CD4-positive, CD25-positive, alpha-beta regulatory T cell (primary cell): ENCODE measurements around the gene MRTFA. TPM values are rescaled to one million over a fixed set of nuclear protein-coding genes. Genes with fewer than 3 reads are reported as not detected.
"Not testable (repeated sequence)": the region's sequence is repeated elsewhere in the genome, so short reads cannot be mapped to it uniquely, and the experiment has no call there.

Source experiments
- ATAC-seq, 2 donors: fragments of 150-1000 bp; cut with Tn5 transposase; one replicate each; pipeline ENCODE4 v1.10.0; 2021; ENCODE audit warnings: low read depth in 2 of 2, moderate number of reproducible peaks in 2 of 2, moderate library complexity in 1 of 2
- DNase-seq, 3 donors: peaks; one replicate each; pipeline versions ENCODE4 v3.0.0 to v3.0.0-alpha.2; 2012 to 2022; ENCODE audit warnings: mixed read lengths in 1 of 3
- H3K27ac ChIP-seq: one replicate; pipeline ENCODE4 v1.7.0; 2013; ENCODE audit warnings: mild to moderate bottlenecking, low read length; ENCODE audit not compliant: insufficient read depth, poor library complexity, severe bottlenecking
- H3K27me3 ChIP-seq: one replicate; pipeline ENCODE4 v1.7.0; 2013; ENCODE audit warnings: low read length; ENCODE audit not compliant: control insufficient read depth, insufficient read depth
- H3K36me3 ChIP-seq: one replicate; pipeline ENCODE4 v1.7.0; 2013; ENCODE audit warnings: mild to moderate bottlenecking, low read length, moderate library complexity; ENCODE audit not compliant: control insufficient read depth, insufficient read depth
- H3K4me1 ChIP-seq: 2 replicates; pipeline ENCODE4 v1.7.0; 2013; ENCODE audit warnings: mild to moderate bottlenecking, low read length; ENCODE audit not compliant: insufficient read depth, control insufficient read depth, poor library complexity, severe bottlenecking
- H3K4me3 ChIP-seq: one replicate; pipeline ENCODE4 v1.7.0; 2013; ENCODE audit warnings: low read depth, mild to moderate bottlenecking, low read length, moderate library complexity
- H3K9me3 ChIP-seq, 2 experiments: 1 replicate in 1 of 2; 2 replicates in 1 of 2; pipeline ENCODE4 v1.7.0; 2013; ENCODE audit warnings: low read length in 2 of 2, mild to moderate bottlenecking in 1 of 2, moderate library complexity in 1 of 2; ENCODE audit not compliant: control insufficient read depth in 2 of 2
- H3K27ac Mint-ChIP-seq, 3 donors: one replicate each; pipeline ENCODE4 v1.8.0; 2020 to 2022; ENCODE audit warnings: mild to moderate bottlenecking in 3 of 3, mixed read lengths in 3 of 3, moderate library complexity in 2 of 3
- H3K27me3 Mint-ChIP-seq: one replicate; pipeline ENCODE4 v1.8.0; 2022; ENCODE audit warnings: mild to moderate bottlenecking, mixed read lengths
- H3K36me3 Mint-ChIP-seq: one replicate; pipeline ENCODE4 v1.8.0; 2020; ENCODE audit warnings: mixed read lengths
- H3K4me1 Mint-ChIP-seq, 4 donors: one replicate each; pipeline ENCODE4 v1.8.0; 2020 to 2022; ENCODE audit warnings: mixed read lengths in 4 of 4, mild to moderate bottlenecking in 1 of 4
- H3K4me3 Mint-ChIP-seq, 4 donors: one replicate each; pipeline ENCODE4 v1.8.0; 2020 to 2022; ENCODE audit warnings: mild to moderate bottlenecking in 4 of 4, mixed read lengths in 4 of 4, moderate library complexity in 3 of 4
- H3K9me3 Mint-ChIP-seq, 7 donors: one replicate each; pipeline ENCODE4 v1.8.0; 2020 to 2022; ENCODE audit warnings: mixed read lengths in 7 of 7, mild to moderate bottlenecking in 3 of 7, moderate library complexity in 2 of 7
- polyA plus RNA-seq, 4 donors: library from polyadenylated mRNA; unstranded; fragments of 300-500 nt; fragmentation: Illumina TruSeq; gene quantifications; one replicate each; pipeline ENCODE4 v1.2.3, GENCODE V29; 2021
- total RNA-seq: library from RNA; stranded (reverse); gene quantifications from one replicate; pipeline ENCODE4 v1.2.3, GENCODE V29; 2022

Gene MRTFA
- total and polyA plus RNA-seq, 5 donors from 2014 or later = 11.3 to 94.5 (median 16.4) TPM

DNA sequence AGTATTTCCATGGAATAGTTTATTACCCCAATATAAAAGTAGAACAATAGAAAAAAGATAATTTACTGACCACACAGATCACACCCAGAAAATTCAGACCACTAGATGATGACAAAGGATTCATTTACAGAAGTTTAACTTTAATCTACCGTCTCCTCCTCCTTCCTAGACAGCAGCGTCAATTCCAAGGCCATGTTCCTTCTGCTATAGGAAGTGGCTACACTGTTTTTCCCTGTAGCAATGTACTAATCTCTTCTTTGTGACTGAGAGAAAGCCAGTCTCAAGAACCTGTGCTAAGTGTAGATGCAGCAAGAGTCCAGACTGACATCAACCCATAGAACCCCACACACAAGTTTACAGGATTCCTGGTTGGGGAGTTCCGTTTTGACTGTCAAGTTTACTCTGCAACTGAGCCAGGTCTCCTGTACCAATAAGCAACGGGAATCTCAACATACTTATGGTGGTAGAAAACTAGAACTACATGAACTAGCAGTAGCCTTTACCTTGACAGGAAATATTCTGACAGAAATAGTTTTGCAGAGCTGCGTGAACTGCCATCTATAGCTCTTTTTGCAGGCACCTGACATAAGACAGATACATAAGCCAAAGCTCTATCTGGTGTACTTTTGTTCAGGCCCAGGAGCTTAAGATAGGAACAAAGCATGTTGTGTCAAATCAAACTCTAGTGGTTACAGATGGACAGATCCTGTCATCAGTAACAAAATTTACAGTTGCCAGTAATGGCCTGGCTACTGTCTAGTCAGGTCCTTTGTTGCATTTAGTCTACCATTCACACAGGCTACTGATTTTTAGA is 42.9 kb downstream of the MRTFA start:
- H3K4me1 ChIP-seq = no peaks in the 10 kb centered on the region
- ATAC-seq (peak in 1 of 2 donors; percentile 8), DNase-seq (no peak)
- Mint-ChIP-seq H3K36me3 (no peaks in the 10 kb centered on the region), H3K27ac (peak overlapping the region in 1 of 3 donors; percentile 18), H3K4me3 (no peak overlapping the region), H3K9me3 (no peaks in the 10 kb centered on the region), H3K4me1 (peaks cover 30 to 47% (median 33%) of the 10 kb centered on the region in 4 donors), H3K27me3 (no peaks in the 10 kb centered on the region)
- H3K36me3 ChIP-seq = no peaks in the 10 kb centered on the region
- H3K4me3 ChIP-seq = peak overlapping the region; percentile 5
- H3K9me3 ChIP-seq = no peaks in the 10 kb centered on the region
- H3K27ac ChIP-seq = no peak overlapping the region
- no peaks in the 10 kb centered on the region for H3K27me3 ChIP-seq

DNA sequence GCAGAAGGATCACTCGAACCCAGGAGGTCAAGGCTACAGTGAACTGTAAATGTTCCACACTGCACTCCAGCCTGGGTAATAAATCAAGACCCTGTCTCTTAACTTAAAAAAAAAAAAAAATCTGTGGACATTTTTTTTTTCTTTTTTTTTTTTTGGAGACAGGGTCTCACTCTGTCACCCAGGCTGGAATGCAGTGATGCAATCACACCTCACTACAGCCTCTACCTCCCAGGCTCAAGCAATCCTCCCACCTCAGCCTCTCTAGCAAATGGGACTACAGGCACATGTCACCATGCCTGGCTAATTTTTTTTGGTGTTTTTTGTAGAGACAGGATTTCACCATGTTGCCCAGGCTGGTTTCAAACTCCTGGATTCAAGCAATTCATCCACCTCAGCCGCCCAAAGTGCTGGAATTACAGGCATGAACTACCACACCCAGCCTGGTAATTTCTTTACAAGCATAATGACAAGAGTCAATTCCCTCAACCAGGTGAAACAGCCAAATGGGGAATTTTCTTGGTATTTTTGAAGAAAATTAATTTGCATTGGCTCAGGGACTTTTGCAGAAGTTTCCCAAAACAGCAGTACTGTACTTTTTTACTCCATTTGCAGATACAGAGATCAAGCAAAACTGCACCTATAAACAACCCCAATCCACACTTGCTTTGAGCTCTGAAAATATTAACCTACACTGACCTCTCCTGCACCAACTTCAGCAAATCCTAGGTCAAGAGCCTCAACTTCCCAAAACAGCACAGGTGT is 44.0 kb downstream of the MRTFA start:
- peaks cover 32 to 43% (median 34%) of the 10 kb centered on the region in 4 donors for H3K4me1 Mint-ChIP-seq
- no peak overlapping the region for H3K4me3 Mint-ChIP-seq
- H3K4me3 ChIP-seq = no peak overlapping the region

DNA sequence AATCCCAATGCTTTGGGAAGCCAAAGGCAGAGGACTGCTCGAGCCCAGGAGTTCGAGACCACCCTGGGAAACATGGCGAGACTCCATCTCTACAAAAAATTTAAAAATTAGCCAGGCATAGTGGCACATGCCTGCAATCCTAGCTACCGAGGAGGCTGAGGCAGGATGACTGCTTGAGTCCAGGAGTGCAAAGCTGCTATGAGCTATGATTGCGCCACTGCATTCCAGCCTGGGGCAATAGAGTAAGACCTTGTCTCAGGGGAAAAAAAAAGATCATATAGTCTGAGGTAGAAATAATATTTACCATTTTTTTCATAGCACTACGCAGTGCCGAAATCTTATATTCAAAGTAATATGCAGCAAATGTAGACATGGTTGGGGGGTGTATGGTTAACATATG is 47.8 kb downstream of the MRTFA start:
- H3K36me3 Mint-ChIP-seq = peaks cover 13% of the 10 kb centered on the region
- H3K36me3 ChIP-seq = peaks cover 6% of the 10 kb centered on the region
- no peaks in the 10 kb centered on the region for H3K27me3 ChIP-seq

More for the DNA sequence above, 44.0 kb downstream of the MRTFA start:
- Mint-ChIP-seq H3K27me3 (no peaks in the 10 kb centered on the region), H3K36me3 (peaks cover 5% of the 10 kb centered on the region), H3K9me3 (no peaks in the 10 kb centered on the region), H3K27ac (no peak overlapping the region)
- DNase-seq (no peak), ATAC-seq (no peak)
- H3K27me3 ChIP-seq = no peaks in the 10 kb centered on the region
- no peaks in the 10 kb centered on the region for H3K9me3 ChIP-seq
- H3K27ac ChIP-seq = no peak overlapping the region
- H3K36me3 ChIP-seq = no peaks in the 10 kb centered on the region
- H3K4me1 ChIP-seq = no peaks in the 10 kb centered on the region

GRCh38 chr22:40586781-40587180 is 49.7 kb downstream of the MRTFA start:
- H3K9me3 ChIP-seq = no peaks in the 10 kb centered on the region
- no peak overlapping the region for H3K4me3 Mint-ChIP-seq
- peaks cover 6% of the 10 kb centered on the region for H3K36me3 ChIP-seq
- H3K27me3 Mint-ChIP-seq = no peaks in the 10 kb centered on the region
- H3K4me1 Mint-ChIP-seq = peaks cover 32 to 51% (median 34%) of the 10 kb centered on the region in 4 donors
- H3K27me3 ChIP-seq = no peaks in the 10 kb centered on the region
- no peak overlapping the region for H3K27ac ChIP-seq
- peaks cover 13% of the 10 kb centered on the region for H3K36me3 Mint-ChIP-seq
- H3K4me1 ChIP-seq = peaks cover 15% of the 10 kb centered on the region
- no peak overlapping the region for H3K4me3 ChIP-seq
- peak overlapping the region in 1 of 3 donors; percentile 20 for H3K27ac Mint-ChIP-seq
- no peaks in the 10 kb centered on the region for H3K9me3 Mint-ChIP-seq
- ATAC-seq (no peak), DNase-seq (no peak)

More for the DNA sequence above, 47.8 kb downstream of the MRTFA start:
- Mint-ChIP-seq H3K4me3 (no peak overlapping the region), H3K9me3 (no peaks in the 10 kb centered on the region), H3K27me3 (no peaks in the 10 kb centered on the region), H3K27ac (no peak overlapping the region), H3K4me1 (peaks cover 30 to 47% (median 33%) of the 10 kb centered on the region in 4 donors)
- no peak overlapping the region for H3K4me3 ChIP-seq
- ATAC-seq (no peak), DNase-seq (no peak)
- H3K9me3 ChIP-seq = no peaks in the 10 kb centered on the region
- H3K27ac ChIP-seq = no peak overlapping the region
- peaks cover under 1% of the 10 kb centered on the region for H3K4me1 ChIP-seq

- no peak overlapping the region for H3K4me3 ChIP-seq
- Mint-ChIP-seq H3K27ac (peak overlapping the region in 1 of 3 donors; percentile 5), H3K36me3 (peaks cover 17% of the 10 kb centered on the region), H3K4me1 (peaks cover 28 to 51% (median 30%) of the 10 kb centered on the region in 4 donors), H3K9me3 (no peaks in the 10 kb centered on the region), H3K27me3 (no peaks in the 10 kb centered on the region), H3K4me3 (no peak overlapping the region)
- H3K36me3 ChIP-seq = peaks cover 6% of the 10 kb centered on the region
- no peak for DNase-seq
- no peaks in the 10 kb centered on the region for H3K9me3 ChIP-seq
- H3K4me1 ChIP-seq = peaks cover 15% of the 10 kb centered on the region
- H3K27ac ChIP-seq = no peak overlapping the region
- no peaks in the 10 kb centered on the region for H3K27me3 ChIP-seq
- ATAC-seq = no peak
Measured at GRCh38 chr22:40585310-40585751, 51.2 kb downstream of the MRTFA start.

GRCh38 chr22:40584766-40585165 is 51.8 kb downstream of the MRTFA start:
- Mint-ChIP-seq H3K36me3 (peaks cover 17% of the 10 kb centered on the region), H3K4me1 (peaks cover 28 to 51% (median 30%) of the 10 kb centered on the region in 4 donors), H3K27ac (peak overlapping the region in 2 of 3 donors; percentile 5 to 12)
- not testable (repeated sequence) for H3K9me3 ChIP-seq, ATAC-seq, H3K4me3 Mint-ChIP-seq, H3K27me3 Mint-ChIP-seq, H3K36me3 ChIP-seq, H3K9me3 Mint-ChIP-seq, H3K27ac ChIP-seq, DNase-seq, H3K4me3 ChIP-seq, H3K27me3 ChIP-seq
- H3K4me1 ChIP-seq = peaks cover 15% of the 10 kb centered on the region

DNA sequence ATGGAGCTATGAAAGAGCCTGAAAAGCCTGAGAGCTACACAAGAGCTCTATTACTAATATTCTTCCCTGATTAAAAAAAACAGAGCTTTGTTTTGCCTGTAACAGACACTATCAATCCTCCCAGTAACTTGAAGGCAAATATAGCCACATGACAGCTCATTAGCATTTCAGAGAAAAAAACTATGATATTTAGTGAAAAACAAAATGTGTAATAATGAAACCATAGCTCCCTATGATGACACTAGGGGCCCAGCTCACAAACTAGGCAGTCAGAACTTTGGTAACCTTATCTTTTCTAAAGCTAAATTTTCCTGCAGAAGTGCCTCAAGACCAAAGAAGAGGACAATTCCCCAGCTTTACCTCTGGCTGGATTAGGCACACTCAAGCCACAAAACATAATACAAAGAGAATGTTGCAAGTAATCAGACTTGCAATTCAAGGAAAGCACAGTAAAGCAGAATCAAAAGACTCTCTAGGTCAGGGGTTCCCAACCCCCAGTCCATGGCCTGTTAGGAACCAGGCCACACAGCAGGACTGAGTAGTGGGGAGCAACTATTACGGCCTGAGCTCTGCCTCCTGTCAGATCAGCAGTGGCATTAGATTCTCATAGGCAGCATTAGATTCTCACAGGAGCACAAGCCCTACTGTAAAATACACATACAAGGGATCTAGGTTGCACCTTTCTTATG is 53.3 kb downstream of the MRTFA start:
- Mint-ChIP-seq H3K9me3 (no peaks in the 10 kb centered on the region), H3K4me1 (peaks cover 28 to 45% (median 36%) of the 10 kb centered on the region in 4 donors), H3K4me3 (peak overlapping the region in 1 of 4 donors; percentile 22), H3K27me3 (no peaks in the 10 kb centered on the region), H3K27ac (peak overlapping the region; percentile 60 to 72 (median 62)), H3K36me3 (peaks cover 16% of the 10 kb centered on the region)
- Histone ChIP-seq H3K4me3 (peak overlapping the region; percentile 21), H3K9me3 (no peaks in the 10 kb centered on the region), H3K4me1 (peaks cover 19% of the 10 kb centered on the region), H3K36me3 (peaks cover 6% of the 10 kb centered on the region), H3K27ac (peak overlapping the region; percentile 26), H3K27me3 (no peaks in the 10 kb centered on the region)
- ATAC-seq = peak; percentile 71 to 73
- peak in 2 of 3 donors; percentile 25 to 64 for DNase-seq
